Fibroblast of the aortic adventitia (primary cell): Measurements from ENCODE around the gene RFTN1. TPM values are rescaled to one million over a fixed set of nuclear protein-coding genes. Genes with fewer than 3 reads are reported as not detected.

Experiments used
- DNase-seq: peaks from one replicate; pipeline ENCODE4 v3.0.0-alpha.2; 2010; ENCODE audit warnings: low read depth
- H3K4me3 ChIP-seq: 2 replicates; pipeline ENCODE4 v1.5.1; 2011; ENCODE audit warnings: low read depth, mild to moderate bottlenecking, control low read depth, low read length, moderate library complexity
- CTCF ChIP-seq: IDR thresholded peaks from 2 replicates; pipeline ENCODE4 v1.5.1; 2011; ENCODE audit warnings: mild to moderate bottlenecking, low read length, control low read depth, inconsistent platforms; ENCODE audit not compliant: insufficient read depth
- total RNA-seq: library from RNA; depleted of rRNA; stranded (reverse); fragments of >200 nt; gene quantifications from 2 replicates; pipeline ENCODE4 v1.2.3, GENCODE V29; 2012; ENCODE audit warnings: low replicate concordance

The RFTN1 gene
- total RNA-seq, 1 donor: 54.7 TPM

DNA sequence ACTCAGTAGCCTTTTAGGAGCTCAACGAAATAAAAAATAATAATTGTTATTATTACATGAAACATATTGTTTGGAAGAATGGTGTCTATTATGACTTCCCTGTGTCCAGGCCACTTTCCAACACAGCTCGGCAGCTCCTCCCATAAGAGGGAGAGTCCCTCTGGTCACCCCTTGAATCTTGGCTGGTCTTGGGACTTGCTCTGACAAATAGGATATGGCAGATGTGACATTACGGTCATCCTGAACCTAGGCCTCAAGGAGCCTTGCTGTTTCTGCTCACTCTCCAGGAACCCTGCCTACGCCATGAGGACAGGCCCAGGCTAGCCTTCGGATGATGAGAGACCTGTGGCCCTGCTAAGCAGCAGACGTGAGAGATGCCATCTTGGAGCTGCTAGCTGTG is 176.7 kb downstream of the RFTN1 start:
- no peak overlapping the region for H3K4me3 ChIP-seq
- TF ChIP-seq CTCF: no peak
- DNase-seq: no peak

DNA sequence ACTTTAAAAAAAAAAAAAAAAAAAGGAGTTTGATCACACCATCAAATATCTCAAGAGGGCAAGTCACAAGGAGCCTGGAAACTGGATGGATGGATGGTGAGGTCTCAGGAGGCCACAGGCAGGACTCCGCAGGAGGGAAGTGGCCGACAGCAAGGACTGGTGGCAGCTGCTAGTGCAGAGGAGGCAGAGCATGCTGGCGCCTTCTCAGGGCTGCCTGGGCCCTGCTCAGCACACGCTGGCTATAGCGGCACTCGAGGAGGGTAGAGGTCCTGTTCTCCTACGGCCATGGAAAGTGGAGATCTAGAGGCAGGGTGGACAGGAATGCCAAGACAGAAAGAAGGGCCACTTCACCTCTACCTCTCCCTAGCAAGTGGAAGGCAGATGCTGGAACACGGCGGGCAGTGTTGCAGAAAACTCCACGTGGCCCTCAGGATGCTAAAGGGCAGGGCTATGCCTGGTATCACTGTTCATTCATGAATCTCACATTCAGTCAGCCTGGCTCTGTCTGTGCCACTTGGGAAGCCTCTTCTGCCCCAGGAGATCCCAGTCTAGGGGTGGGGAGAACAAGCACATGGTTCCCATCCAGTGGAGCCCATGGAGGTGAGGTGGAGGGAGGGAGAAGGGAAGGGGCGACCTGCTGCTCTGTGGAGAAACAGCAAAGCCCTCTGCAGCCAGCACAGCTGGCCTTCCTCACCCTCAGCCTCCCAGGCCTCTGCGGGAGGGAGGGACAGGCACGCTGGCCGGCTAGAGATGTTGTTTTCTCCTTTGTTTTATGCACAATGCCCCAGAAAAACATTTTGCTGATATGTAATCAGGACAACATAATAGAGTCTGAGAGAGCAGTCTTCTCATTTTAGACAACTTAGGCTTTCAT is 177.5 kb downstream of the RFTN1 start:
- TF ChIP-seq CTCF: no peak
- no peak overlapping the region for H3K4me3 ChIP-seq
- DNase-seq: no peak

- TF ChIP-seq CTCF: no peak
- no peak overlapping the region for H3K4me3 ChIP-seq
- no peak for DNase-seq
Observed at GRCh38 chr3:16335333-16335732, 178.2 kb downstream of the RFTN1 start.

GRCh38 chr3:16334909-16335308 is 178.6 kb downstream of the RFTN1 start:
- DNase-seq: peak; percentile 54
- no peak overlapping the region for H3K4me3 ChIP-seq
- TF ChIP-seq CTCF: no peak

- TF ChIP-seq CTCF: no peak
- peak; percentile 65 for DNase-seq
- no peak overlapping the region for H3K4me3 ChIP-seq
Observed at GRCh38 chr3:16332904-16333426, 180.5 kb downstream of the RFTN1 start.

- H3K4me3 ChIP-seq: no peak overlapping the region
- no peak for DNase-seq
- TF ChIP-seq CTCF: no peak
Observed at GRCh38 chr3:16331319-16331883, 182.1 kb downstream of the RFTN1 start.
